Spinal cord (tissue), 10 donors: Measurements from ENCODE around the gene SUSD4. TPM values are rescaled to one million over a fixed set of nuclear protein-coding genes. Genes with fewer than 3 reads are reported as not detected.

ENCODE experiments used
- DNase-seq, 6 donors: peaks; one replicate each; pipeline versions ENCODE4 v3.0.0 to v3.0.0-alpha.2; 2013 to 2015; ENCODE audit warnings: low spot score in 6 of 6, low read depth in 4 of 6
- H3K27ac ChIP-seq: one replicate; pipeline ENCODE4 v1.5.1; 2013; ENCODE audit warnings: low read depth, low read length, control low read depth
- H3K27me3 ChIP-seq: one replicate; pipeline ENCODE4 v1.6.1; 2013; ENCODE audit warnings: low read length; ENCODE audit not compliant: control insufficient read depth, insufficient read depth
- H3K36me3 ChIP-seq: one replicate; pipeline ENCODE4 v1.6.1; 2013; ENCODE audit warnings: low read length; ENCODE audit not compliant: control insufficient read depth, insufficient read depth
- H3K4me1 ChIP-seq: one replicate; pipeline ENCODE4 v1.6.1; 2013; ENCODE audit warnings: low read length; ENCODE audit not compliant: control insufficient read depth, insufficient read depth
- H3K4me3 ChIP-seq: one replicate; pipeline ENCODE4 v1.5.1; 2013; ENCODE audit warnings: low read depth, low read length, control low read depth
- H3K9me3 ChIP-seq: one replicate; pipeline ENCODE4 v1.6.1; 2013; ENCODE audit warnings: low read length; ENCODE audit not compliant: control insufficient read depth, insufficient read depth
- WGBS: methylation state at CpG from one replicate; pipeline ENCODE4 v1.1.5; 2013; ENCODE audit warnings: missing lambda C conversion rate; ENCODE audit not compliant: insufficient coverage; 5-methylcytosine and 5-hydroxymethylcytosine counted together
- polyA plus RNA-seq, 2 donors: library from polyadenylated mRNA; unstranded; fragments of 120-200 nt; gene quantifications; one replicate each; pipeline ENCODE4 v1.2.1, GENCODE V29; 2013; ENCODE audit not compliant: insufficient read length in 2 of 2
- total RNA-seq, 2 donors: library from RNA; depleted of rRNA in 1 of 2; stranded (reverse); fragments of 120-200 nt in 1 of 2; fragments of >200 nt in 1 of 2; gene quantifications; one replicate each; pipeline versions ENCODE4 v1.2.3 to v1.2.4, GENCODE V29; 2013 to 2014
- donor health status: healthy.

The SUSD4 gene
- total and polyA plus RNA-seq, 4 donors, result 20.2 to 54.4 (median 42.8) TPM

- Histone ChIP-seq H3K9me3 (no peaks in the 10 kb centered on the region), H3K36me3 (no peaks in the 10 kb centered on the region), H3K4me1 (no peaks in the 10 kb centered on the region), H3K27me3 (no peaks in the 10 kb centered on the region), H3K4me3 (no peak overlapping the region), H3K27ac (no peak overlapping the region)
- 94% methylated on average over 5 of the region's 5 CpGs for WGBS
- DNase-seq, result no peak
Measured at GRCh38 chr1:223245411-223245810, 118.6 kb downstream of the SUSD4 start.

- Histone ChIP-seq H3K27me3 (no peaks in the 10 kb centered on the region), H3K36me3 (no peaks in the 10 kb centered on the region), H3K27ac (no peak overlapping the region), H3K9me3 (no peaks in the 10 kb centered on the region), H3K4me1 (no peaks in the 10 kb centered on the region), H3K4me3 (no peak overlapping the region)
- no peak for DNase-seq
- WGBS, result 81% methylated on average over 2 of the region's 4 CpGs
Measured at GRCh38 chr1:223244366-223245103, 119.4 kb downstream of the SUSD4 start.

- Histone ChIP-seq H3K36me3 (no peaks in the 10 kb centered on the region), H3K9me3 (no peaks in the 10 kb centered on the region), H3K4me3 (no peak overlapping the region), H3K27me3 (no peaks in the 10 kb centered on the region), H3K4me1 (no peaks in the 10 kb centered on the region), H3K27ac (no peak overlapping the region)
- WGBS, result 100% methylated on average over 1 of the region's 6 CpGs
- no peak for DNase-seq
Measured at GRCh38 chr1:223243441-223244050, 120.4 kb downstream of the SUSD4 start.

- Histone ChIP-seq H3K4me1 (no peaks in the 10 kb centered on the region), H3K4me3 (no peak overlapping the region), H3K36me3 (no peaks in the 10 kb centered on the region), H3K27me3 (no peaks in the 10 kb centered on the region), H3K9me3 (peaks cover 3% of the 10 kb centered on the region), H3K27ac (no peak overlapping the region)
- DNase-seq, result no peak
- over 99% methylated on average over 7 of the region's 7 CpGs for WGBS
Measured at GRCh38 chr1:223242971-223243370, 121.0 kb downstream of the SUSD4 start.

GRCh38 chr1:223242382-223242955 lies 121.5 kb downstream of the SUSD4 start:
- no peaks in the 10 kb centered on the region for H3K4me1 ChIP-seq
- H3K36me3 ChIP-seq, result no peaks in the 10 kb centered on the region
- DNase-seq, result no peak
- H3K27ac ChIP-seq, result no peak overlapping the region
- H3K27me3 ChIP-seq, result no peaks in the 10 kb centered on the region
- WGBS, result 100% methylated on average over 3 of the region's 6 CpGs
- H3K4me3 ChIP-seq, result no peak overlapping the region
- H3K9me3 ChIP-seq, result peaks cover 3% of the 10 kb centered on the region

- Histone ChIP-seq H3K9me3 (peaks cover 5% of the 10 kb centered on the region), H3K27ac (no peak overlapping the region), H3K36me3 (no peaks in the 10 kb centered on the region), H3K27me3 (no peaks in the 10 kb centered on the region), H3K4me1 (no peaks in the 10 kb centered on the region), H3K4me3 (no peak overlapping the region)
- no CpG with 5 or more reads among the region's 2 CpGs for WGBS
- DNase-seq, result no peak
Measured at GRCh38 chr1:223240122-223240521, 123.9 kb downstream of the SUSD4 start.

- Histone ChIP-seq H3K36me3 (no peaks in the 10 kb centered on the region), H3K9me3 (peaks cover 5% of the 10 kb centered on the region), H3K4me1 (no peaks in the 10 kb centered on the region), H3K27ac (no peak overlapping the region), H3K4me3 (no peak overlapping the region), H3K27me3 (no peaks in the 10 kb centered on the region)
- no CpG with 5 or more reads among the region's 3 CpGs for WGBS
- DNase-seq, result no peak
Measured at GRCh38 chr1:223235091-223235490, 128.9 kb downstream of the SUSD4 start.

- DNase-seq, result no peak
- no peaks in the 10 kb centered on the region for H3K4me1 ChIP-seq
- H3K36me3 ChIP-seq, result no peaks in the 10 kb centered on the region
- H3K9me3 ChIP-seq, result peaks cover 5% of the 10 kb centered on the region
- no peak overlapping the region for H3K27ac ChIP-seq
- WGBS, result 92% methylated on average over 1 of the region's 5 CpGs
- no peak overlapping the region for H3K4me3 ChIP-seq
- no peaks in the 10 kb centered on the region for H3K27me3 ChIP-seq
Measured at GRCh38 chr1:223234534-223234933, 129.4 kb downstream of the SUSD4 start.

- no peak overlapping the region for H3K4me3 ChIP-seq
- H3K36me3 ChIP-seq, result no peaks in the 10 kb centered on the region
- no peak overlapping the region for H3K27ac ChIP-seq
- WGBS, result no CpG with 5 or more reads among the region's 1 CpG
- no peaks in the 10 kb centered on the region for H3K27me3 ChIP-seq
- no peaks in the 10 kb centered on the region for H3K4me1 ChIP-seq
- H3K9me3 ChIP-seq, result peaks cover 5% of the 10 kb centered on the region
- DNase-seq, result no peak
Measured at GRCh38 chr1:223234170-223234514, 129.8 kb downstream of the SUSD4 start.
